HL-60 (cell line): ENCODE data around the gene B4GALNT1.
"Not testable (repeated sequence)": the region's sequence is repeated elsewhere in the genome, so short reads cannot be mapped to it uniquely, and the experiment has no call there.

Source experiments
- DNase-seq, 2 experiments: peaks; one replicate each; pipeline ENCODE4 v3.0.0-alpha.2; 2010 to 2020; ENCODE audit warnings: low read depth in 1 of 2, low spot score in 1 of 2
- H3K27ac ChIP-seq: fragments of 250-450 bp; sonication (Bioruptor Pico); replicated peaks from 2 replicates; pipeline ENCODE4 v1.5.1; 2020; ENCODE audit warnings: mild to moderate bottlenecking, moderate library complexity
- H3K27me3 ChIP-seq: fragments of 250-450 bp; sonication (Bioruptor Pico); 2 replicates; pipeline ENCODE4 v1.5.1; 2021; ENCODE audit warnings: mild to moderate bottlenecking, moderate library complexity; ENCODE audit not compliant: insufficient read depth, poor library complexity, severe bottlenecking
- H3K4me3 ChIP-seq: replicated peaks from 2 replicates; pipeline ENCODE4 v1.5.1; 2011; ENCODE audit warnings: mild to moderate bottlenecking, control low read depth, low read length; ENCODE audit not compliant: insufficient read depth
- CTCF ChIP-seq: IDR thresholded peaks from one replicate; pipeline ENCODE4 v1.5.1; 2011; ENCODE audit warnings: low read length, control low read depth, inconsistent platforms; ENCODE audit not compliant: insufficient read depth
- GABPA ChIP-seq: IDR thresholded peaks from 2 replicates; pipeline ENCODE4 v1.6.1; 2012; ENCODE audit warnings: low read depth
- POLR2AphosphoS5 ChIP-seq: IDR thresholded peaks from 2 replicates; pipeline ENCODE4 v1.6.1; 2012; ENCODE audit warnings: low read depth
- REST ChIP-seq: IDR thresholded peaks from 2 replicates; pipeline ENCODE4 v1.6.1; 2012; ENCODE audit warnings: low read depth; ENCODE audit not compliant: insufficient replicate concordance
- SPI1 ChIP-seq: IDR thresholded peaks from 2 replicates; pipeline ENCODE4 v1.6.1; 2012; ENCODE audit warnings: low read depth, mild to moderate bottlenecking, borderline replicate concordance

Gene B4GALNT1

GRCh38 chr12:57620245-57620935 lies 12.6 kb downstream of the B4GALNT1 start:
- no peak for DNase-seq
- Histone ChIP-seq H3K27ac (no peak overlapping the region), H3K27me3 (peaks cover 54% of the 10 kb centered on the region), H3K4me3 (no peak overlapping the region)
- TF ChIP-seq CTCF, result no peak
- TF ChIP-seq POLR2AphosphoS5, result no peak
- no peak for TF ChIP-seq SPI1
- no peak for TF ChIP-seq REST
- no peak for TF ChIP-seq GABPA

GRCh38 chr12:57619434-57620244 lies 13.4 kb downstream of the B4GALNT1 start:
- TF ChIP-seq POLR2AphosphoS5, result no peak
- TF ChIP-seq CTCF, result no peak
- no peak for TF ChIP-seq REST
- TF ChIP-seq GABPA, result no peak
- TF ChIP-seq SPI1, result no peak
- H3K27ac ChIP-seq, result no peak overlapping the region
- peaks cover 58% of the 10 kb centered on the region for H3K27me3 ChIP-seq
- H3K4me3 ChIP-seq, result no peak overlapping the region
- DNase-seq, result no peak

GRCh38 chr12:57618966-57619433 lies 14.0 kb downstream of the B4GALNT1 start:
- no peak for DNase-seq
- TF ChIP-seq POLR2AphosphoS5 (no peak), SPI1 (no peak), REST (no peak), CTCF (no peak), GABPA (no peak)
- H3K27ac ChIP-seq, result no peak overlapping the region
- no peak overlapping the region for H3K4me3 ChIP-seq
- peaks cover 61% of the 10 kb centered on the region for H3K27me3 ChIP-seq

GRCh38 chr12:57618431-57618830 lies 14.6 kb downstream of the B4GALNT1 start:
- not testable (repeated sequence) for H3K27ac ChIP-seq, H3K4me3 ChIP-seq, DNase-seq
- H3K27me3 ChIP-seq, result peaks cover 67% of the 10 kb centered on the region
